ENCODE results near the gene SLC37A4.

DNA sequence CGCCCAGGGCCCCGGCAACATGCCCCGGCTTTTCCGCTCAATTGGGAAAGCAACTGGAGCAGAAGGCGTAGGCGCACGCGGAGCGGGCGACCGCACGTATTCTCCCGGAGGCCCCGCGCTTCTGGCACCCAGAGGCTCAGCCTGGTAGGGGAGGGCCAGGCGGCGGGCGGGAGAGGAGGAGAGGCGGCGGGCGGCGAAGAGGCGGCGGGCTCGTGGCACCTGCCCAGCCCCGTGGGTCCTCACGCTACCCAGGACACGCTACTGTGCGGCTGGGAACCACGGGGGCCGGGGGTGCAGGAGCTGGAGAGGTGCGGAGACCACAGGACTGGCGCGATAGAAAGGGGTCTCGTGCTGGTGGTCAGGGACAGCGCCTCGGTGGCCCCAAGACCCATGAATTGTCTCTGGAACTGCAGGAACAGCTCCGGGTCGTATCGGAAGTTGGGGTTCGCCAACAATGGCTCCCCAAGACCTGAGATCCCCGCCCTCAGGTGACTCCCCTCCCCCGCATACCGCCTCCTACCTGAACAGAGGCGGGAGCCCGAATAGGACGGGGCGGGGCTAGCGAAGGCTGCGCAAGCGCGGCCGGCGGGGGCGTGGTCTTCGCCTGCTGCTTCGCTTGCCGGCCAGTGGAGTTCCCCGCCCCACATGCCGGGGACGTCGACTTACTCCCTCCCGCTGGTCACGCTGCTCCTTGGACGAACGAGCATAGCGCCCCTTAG, at the start of gene SLC37A4:
- TF ChIP-seq POLR2AphosphoS5 (IDR thresholded peaks at IDR 0.05; ENCODE audit: low read depth): peak; percentile 41
- TF ChIP-seq CTCF (IDR thresholded peaks at IDR 0.05; ENCODE audit: insufficient read depth, low read length): no peak
- TF ChIP-seq, protein P1, sequence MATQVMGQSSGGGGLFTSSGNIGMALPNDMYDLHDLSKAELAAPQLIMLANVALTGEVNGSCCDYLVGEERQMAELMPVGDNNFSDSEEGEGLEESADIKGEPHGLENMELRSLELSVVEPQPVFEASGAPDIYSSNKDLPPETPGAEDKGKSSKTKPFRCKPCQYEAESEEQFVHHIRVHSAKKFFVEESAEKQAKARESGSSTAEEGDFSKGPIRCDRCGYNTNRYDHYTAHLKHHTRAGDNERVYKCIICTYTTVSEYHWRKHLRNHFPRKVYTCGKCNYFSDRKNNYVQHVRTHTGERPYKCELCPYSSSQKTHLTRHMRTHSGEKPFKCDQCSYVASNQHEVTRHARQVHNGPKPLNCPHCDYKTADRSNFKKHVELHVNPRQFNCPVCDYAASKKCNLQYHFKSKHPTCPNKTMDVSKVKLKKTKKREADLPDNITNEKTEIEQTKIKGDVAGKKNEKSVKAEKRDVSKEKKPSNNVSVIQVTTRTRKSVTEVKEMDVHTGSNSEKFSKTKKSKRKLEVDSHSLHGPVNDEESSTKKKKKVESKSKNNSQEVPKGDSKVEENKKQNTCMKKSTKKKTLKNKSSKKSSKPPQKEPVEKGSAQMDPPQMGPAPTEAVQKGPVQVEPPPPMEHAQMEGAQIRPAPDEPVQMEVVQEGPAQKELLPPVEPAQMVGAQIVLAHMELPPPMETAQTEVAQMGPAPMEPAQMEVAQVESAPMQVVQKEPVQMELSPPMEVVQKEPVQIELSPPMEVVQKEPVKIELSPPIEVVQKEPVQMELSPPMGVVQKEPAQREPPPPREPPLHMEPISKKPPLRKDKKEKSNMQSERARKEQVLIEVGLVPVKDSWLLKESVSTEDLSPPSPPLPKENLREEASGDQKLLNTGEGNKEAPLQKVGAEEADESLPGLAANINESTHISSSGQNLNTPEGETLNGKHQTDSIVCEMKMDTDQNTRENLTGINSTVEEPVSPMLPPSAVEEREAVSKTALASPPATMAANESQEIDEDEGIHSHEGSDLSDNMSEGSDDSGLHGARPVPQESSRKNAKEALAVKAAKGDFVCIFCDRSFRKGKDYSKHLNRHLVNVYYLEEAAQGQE (IDR thresholded peaks at IDR 0.05; ENCODE audit: insufficient replicate concordance, low read depth): no peak
